Measurements from ENCODE around the gene CD83.

Gene CD83

GRCh38 chr6:14075095-14075503, 42.5 kb upstream of the CD83 start:
- DNase-seq (ENCODE audit: insufficient read length, low spot score) (no peak), FAIRE-seq (no peak)

GRCh38 chr6:14077193-14077867, 40.2 kb upstream of the CD83 start:
- no peak for DNase-seq (ENCODE audit: insufficient read length, low spot score)
- no peak for FAIRE-seq
- no peak for TF ChIP-seq CTCF (IDR thresholded peaks at IDR 0.05; ENCODE audit: insufficient read depth, missing control alignments)

More at GRCh38 chr6:14075095-14075503, 42.5 kb upstream of the CD83 start:
- no peak for TF ChIP-seq CTCF (IDR thresholded peaks at IDR 0.05; ENCODE audit: insufficient read depth, missing control alignments)

- no peak for FAIRE-seq
- no peak for DNase-seq (ENCODE audit: insufficient read length, low spot score)
- no peak for TF ChIP-seq CTCF (IDR thresholded peaks at IDR 0.05; ENCODE audit: insufficient read depth, missing control alignments)
These were observed 38.1 kb upstream of the CD83 start for GRCh38 chr6:14079433-14079832.

GRCh38 chr6:14079971-14080370, 37.6 kb upstream of the CD83 start:
- FAIRE-seq (no peak), DNase-seq (ENCODE audit: insufficient read length, low spot score) (no peak)
- TF ChIP-seq CTCF (IDR thresholded peaks at IDR 0.05; ENCODE audit: insufficient read depth, missing control alignments): no peak

- DNase-seq (ENCODE audit: insufficient read length, low spot score): no peak
- no peak for TF ChIP-seq CTCF (IDR thresholded peaks at IDR 0.05; ENCODE audit: insufficient read depth, missing control alignments)
- no peak for FAIRE-seq
These were observed 36.4 kb upstream of the CD83 start for GRCh38 chr6:14081126-14081525.

GRCh38 chr6:14082771-14083170, 34.8 kb upstream of the CD83 start:
- FAIRE-seq (no peak), DNase-seq (ENCODE audit: insufficient read length, low spot score) (no peak)
- no peak for TF ChIP-seq CTCF (IDR thresholded peaks at IDR 0.05; ENCODE audit: insufficient read depth, missing control alignments)

- DNase-seq (ENCODE audit: insufficient read length, low spot score) (no peak), FAIRE-seq (no peak)
- no peak for TF ChIP-seq CTCF (IDR thresholded peaks at IDR 0.05; ENCODE audit: insufficient read depth, missing control alignments)
These were observed 34.3 kb upstream of the CD83 start for GRCh38 chr6:14083262-14083661.

All from D721Med (cell line).